Neutrophil (primary cell): ENCODE measurements around the gene C11orf68.
A peak's percentile ranks its signal among the peaks of the same experiment; 100 is the strongest.

Source experiments
- H3K27ac ChIP-seq: fragments of 200-600 bp; sonication (generic); 2 replicates; pipeline ENCODE4 v1.5.1; 2016; ENCODE audit warnings: mild to moderate bottlenecking, moderate library complexity
- H3K27me3 ChIP-seq: fragments of 200-600 bp; sonication (generic); 2 replicates; pipeline ENCODE4 v1.6.0; 2016; ENCODE audit warnings: mild to moderate bottlenecking
- H3K36me3 ChIP-seq: fragments of 200-600 bp; sonication (generic); 2 replicates; pipeline ENCODE4 v1.5.1; 2017
- H3K4me1 ChIP-seq, 2 experiments: fragments of 200-600 bp in 1 of 2; sonication (generic) in 1 of 2; 1 replicate in 1 of 2; 2 replicates in 1 of 2; pipeline versions ENCODE4 v1.5.1 to v1.6.1; 2013 to 2016; ENCODE audit warnings: low read depth in 1 of 2, low read length in 1 of 2, mild to moderate bottlenecking in 1 of 2, moderate library complexity in 1 of 2; ENCODE audit not compliant: control insufficient read depth in 1 of 2, insufficient read depth in 1 of 2
- H3K4me3 ChIP-seq, 2 experiments: fragments of 200-600 bp in 1 of 2; sonication (generic) in 1 of 2; 1 replicate in 1 of 2; 2 replicates in 1 of 2; pipeline ENCODE4 v1.5.1; 2013 to 2016; ENCODE audit warnings: low read depth in 1 of 2, low read length in 1 of 2, mild to moderate bottlenecking in 1 of 2, moderate library complexity in 1 of 2
- H3K9me3 ChIP-seq: fragments of 200-600 bp; sonication (generic); 2 replicates; pipeline ENCODE4 v1.5.1; 2016
- CTCF ChIP-seq: fragments of 200-600 bp; sonication (generic); IDR thresholded peaks from 2 replicates; pipeline ENCODE4 v1.5.1; 2016; ENCODE audit warnings: antibody characterized with exemption

Gene C11orf68

GRCh38 chr11:65891219-65892136, 27.4 kb downstream of the C11orf68 start:
- TF ChIP-seq CTCF: no peak
- Histone ChIP-seq H3K4me1 (peaks cover 79 to 80% of the 10 kb centered on the region in 2 experiments), H3K36me3 (no peaks in the 10 kb centered on the region), H3K27me3 (no peaks in the 10 kb centered on the region), H3K27ac (peak overlapping the region; percentile 93), H3K9me3 (no peaks in the 10 kb centered on the region), H3K4me3 (peak overlapping the region; percentile 82 to 98)

- Histone ChIP-seq H3K36me3 (no peaks in the 10 kb centered on the region), H3K4me1 (peaks cover 79 to 89% of the 10 kb centered on the region in 2 experiments), H3K27me3 (no peaks in the 10 kb centered on the region), H3K4me3 (peak within 1 kb of the TSS; percentile 82 to 98), H3K27ac (peak within 1 kb of the TSS; percentile 93), H3K9me3 (no peaks in the 10 kb centered on the region)
- TF ChIP-seq CTCF: peak; percentile 49
Observed at GRCh38 chr11:65890324-65891218, 28.3 kb downstream of the C11orf68 start, which contains the start of gene CCDC85B. Gene CCDC85B (plus strand): TSS chr11:65890673. CDS start chr11:65890784, 111 bp downstream.

GRCh38 chr11:65888163-65888814, 30.6 kb downstream of the C11orf68 start, which contains the start of gene FIBP:
Gene FIBP (minus strand): TSS chr11:65888471. CDS start chr11:65888418, 53 bp downstream.
- Histone ChIP-seq H3K27ac (peak within 1 kb of the TSS; percentile 93), H3K4me1 (peaks cover 75 to 84% of the 10 kb centered on the region in 2 experiments), H3K9me3 (no peaks in the 10 kb centered on the region), H3K36me3 (peaks cover 11% of the 10 kb centered on the region), H3K4me3 (peak within 1 kb of the TSS; percentile 82 to 98), H3K27me3 (no peaks in the 10 kb centered on the region)
- peak; percentile 100 for TF ChIP-seq CTCF

GRCh38 chr11:65887723-65888162, 31.1 kb downstream of the C11orf68 start:
- no peaks in the 10 kb centered on the region for H3K27me3 ChIP-seq
- H3K36me3 ChIP-seq: peaks cover 17% of the 10 kb centered on the region
- no peak for TF ChIP-seq CTCF
- peaks cover 69 to 78% of the 10 kb centered on the region in 2 experiments for H3K4me1 ChIP-seq
- no peaks in the 10 kb centered on the region for H3K9me3 ChIP-seq
- H3K27ac ChIP-seq: peak overlapping the region; percentile 93
- H3K4me3 ChIP-seq: peak overlapping the region; percentile 82 to 98
